Ramos (cell line): ENCODE data around the gene CMIP.
"Not testable (repeated sequence)": the region's sequence is repeated elsewhere in the genome, so short reads cannot be mapped to it uniquely, and the experiment has no call there.

Source experiments
- in situ Hi-C: fragments of 300-500 bp; cut with MboI; formaldehyde crosslinking; loops from one replicate; pipeline ENCODE4 v1.14.3; 2022; ENCODE audit warnings: low sequenced_read_pairs; ENCODE audit not compliant: unreplicated experiment

CMIP gene

GRCh38 chr16:81680444-81681275 lies 236.1 kb downstream of the CMIP start:
- in situ Hi-C loops, result no loop called here

- in situ Hi-C loops, result no loop called here
Observed at GRCh38 chr16:81681311-81681710, 236.7 kb downstream of the CMIP start.

- in situ Hi-C loops, result no loop called here
Observed at GRCh38 chr16:81684242-81684837, 239.7 kb downstream of the CMIP start.

- in situ Hi-C loops, result no loop called here
Observed at GRCh38 chr16:81684901-81685300, 240.3 kb downstream of the CMIP start.

GRCh38 chr16:81686391-81687130 lies 242.0 kb downstream of the CMIP start:
- in situ Hi-C loops, result no loop called here

DNA sequence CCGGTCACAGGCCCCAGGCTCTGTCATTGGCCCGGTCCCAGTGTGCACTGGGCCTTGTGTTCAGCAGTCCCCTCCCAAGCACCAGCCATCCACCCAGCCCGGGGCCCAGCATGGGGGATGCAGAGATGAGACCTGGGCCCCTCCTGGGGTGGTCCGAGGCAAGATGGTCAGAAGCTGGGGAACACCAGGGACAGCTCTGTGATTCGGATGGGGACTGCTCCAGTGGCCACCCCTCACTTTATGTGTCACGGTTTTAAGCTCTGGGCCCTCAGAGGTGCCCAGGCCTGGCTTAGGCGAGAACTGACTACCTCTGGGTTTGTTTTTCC lies 242.5 kb downstream of the CMIP start:
- in situ Hi-C loops, result no loop called here

- in situ Hi-C loops, result no loop called here
Observed at GRCh38 chr16:81688182-81688581, 243.6 kb downstream of the CMIP start.

DNA sequence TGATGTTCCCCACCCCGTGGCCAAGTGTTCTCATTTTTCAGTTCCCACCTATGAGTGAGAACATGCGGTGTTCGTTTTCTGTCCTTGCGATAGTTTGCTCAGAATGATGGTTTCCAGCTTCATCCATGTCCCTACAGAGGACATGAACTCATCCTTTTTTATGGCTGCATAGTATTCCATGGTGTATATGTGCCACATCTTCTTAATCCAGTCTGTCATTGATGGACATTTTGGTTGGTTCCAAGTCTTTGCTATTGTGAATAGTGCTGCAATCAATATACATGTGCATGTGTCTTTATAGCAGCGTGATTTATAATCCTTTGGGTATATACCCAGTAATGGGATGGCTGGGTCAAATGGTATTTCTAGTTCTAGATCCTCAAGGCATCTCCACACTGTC lies 244.2 kb downstream of the CMIP start:
- in situ Hi-C loops, result not testable (repeated sequence)

DNA sequence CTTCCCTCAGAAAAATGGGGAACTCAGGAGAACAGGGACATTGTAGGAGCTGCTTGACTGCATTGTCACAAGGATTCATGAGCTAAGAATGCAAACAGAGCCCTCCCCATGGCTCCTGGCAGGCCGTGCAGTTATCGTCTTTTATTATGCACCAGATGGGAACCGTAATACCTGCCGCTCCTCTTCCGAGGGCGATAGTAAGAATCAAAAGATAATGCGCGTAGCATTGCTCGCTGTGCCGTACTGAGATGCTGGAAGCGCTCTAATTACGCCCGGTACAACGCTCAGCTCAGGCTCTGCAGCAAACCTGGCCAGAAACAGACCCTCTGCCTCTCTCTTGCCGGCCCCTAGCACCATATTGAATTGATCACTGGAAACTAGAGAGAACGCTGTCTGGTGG lies 247.4 kb downstream of the CMIP start:
- in situ Hi-C loops, result no loop called here

DNA sequence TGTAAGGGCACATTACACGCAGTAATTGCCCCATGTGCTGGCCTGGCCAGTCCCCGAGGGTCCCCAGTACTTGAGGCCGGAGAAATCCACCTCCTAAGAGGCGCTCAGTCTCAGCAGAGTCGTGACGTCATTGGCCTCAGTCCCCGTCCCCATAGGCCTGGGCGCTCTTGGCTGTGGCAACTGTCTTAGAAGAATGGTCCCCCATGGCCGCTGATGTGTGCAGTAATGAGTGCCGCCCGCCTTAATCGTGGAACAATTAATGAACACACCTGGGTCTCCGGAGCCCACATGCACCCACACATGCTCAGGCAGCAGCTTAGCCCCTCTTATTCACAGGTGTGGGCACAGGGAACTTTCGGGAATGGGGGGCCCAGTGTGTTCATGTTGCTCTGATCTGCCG lies 248.0 kb downstream of the CMIP start:
- in situ Hi-C loops, result no loop called here

- in situ Hi-C loops, result no loop called here
Observed at GRCh38 chr16:81693041-81693743, 248.6 kb downstream of the CMIP start.

- in situ Hi-C loops, result no loop called here
Observed at GRCh38 chr16:81693744-81694303, 249.2 kb downstream of the CMIP start.

DNA sequence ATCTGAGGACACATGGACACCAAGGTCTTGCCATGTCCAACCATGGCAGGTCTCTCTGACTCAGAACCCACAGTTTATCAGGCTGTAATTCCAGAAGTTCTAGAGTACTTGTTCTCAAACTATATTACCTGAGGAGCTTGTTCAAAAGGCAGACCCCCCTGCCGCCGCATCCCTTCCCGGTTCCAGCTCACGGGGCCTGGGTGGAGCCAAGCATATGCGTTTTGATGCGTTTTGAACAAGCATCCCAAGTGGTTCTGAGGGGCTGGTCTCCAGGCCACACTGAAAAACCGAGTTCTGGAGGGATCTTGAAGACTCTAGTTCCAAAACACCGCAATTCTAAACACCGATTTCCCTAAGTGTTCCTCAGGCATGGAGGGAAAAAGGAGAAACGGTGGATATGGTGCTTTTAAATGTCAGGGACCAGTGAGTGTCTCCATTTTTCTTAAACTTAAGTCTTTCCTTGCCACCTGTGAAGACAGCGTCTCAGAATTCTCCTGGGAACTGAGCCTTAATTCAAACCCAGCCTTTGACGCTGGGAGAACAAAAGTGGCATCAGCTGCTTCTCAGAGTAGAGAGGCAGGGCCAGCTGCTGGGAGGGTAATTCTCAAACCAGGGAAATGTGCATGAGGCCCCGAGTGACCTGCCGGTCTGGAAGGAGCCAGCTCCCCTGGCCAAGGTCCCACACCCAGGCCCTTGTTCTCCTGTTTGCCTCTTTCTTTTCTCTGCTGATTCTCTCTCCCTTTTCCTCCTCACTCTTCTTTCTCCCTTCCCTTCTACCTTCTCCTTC lies 250.1 kb downstream of the CMIP start:
- in situ Hi-C loops, result no loop called here

DNA sequence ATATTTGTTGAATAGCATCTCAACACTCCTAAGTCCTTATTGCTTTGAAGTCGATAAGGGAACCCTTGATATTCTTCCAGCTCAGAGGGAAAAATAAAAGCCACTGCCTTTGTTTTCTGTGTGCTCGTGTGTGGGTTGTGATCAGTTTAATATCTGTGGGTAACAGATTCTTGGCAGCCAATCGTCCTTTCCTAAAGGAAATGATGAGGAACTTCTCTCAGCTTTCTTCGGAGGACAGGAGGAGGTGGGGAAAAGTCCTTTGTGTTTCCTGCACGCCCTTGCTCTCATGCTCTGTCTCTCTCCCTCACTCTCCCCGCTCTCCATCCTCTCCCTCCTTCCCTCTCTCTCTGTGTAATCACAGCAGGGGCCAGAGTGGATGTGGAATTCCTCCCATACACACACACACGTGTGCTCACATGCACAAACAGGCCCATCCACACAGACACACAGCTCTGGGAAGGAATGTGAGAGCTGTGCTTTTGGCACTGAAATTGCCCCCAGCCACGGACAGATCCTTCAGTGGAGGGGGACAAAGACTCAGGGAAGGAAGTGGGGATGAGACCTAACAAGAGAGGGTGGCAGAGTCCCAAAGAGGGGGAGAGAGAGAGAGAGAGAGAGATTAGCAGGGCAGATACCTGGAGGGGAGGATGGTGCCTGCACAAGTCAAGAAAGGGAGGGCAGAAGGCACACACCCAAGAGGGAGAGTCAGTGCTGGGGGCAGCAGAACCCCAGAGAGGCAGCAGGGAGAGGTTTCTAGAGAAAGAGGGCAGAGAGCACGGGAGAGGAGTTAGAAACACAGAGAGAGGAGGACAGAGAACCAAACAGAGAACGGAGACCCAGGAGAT lies 250.9 kb downstream of the CMIP start:
- in situ Hi-C loops, result no loop called here

DNA sequence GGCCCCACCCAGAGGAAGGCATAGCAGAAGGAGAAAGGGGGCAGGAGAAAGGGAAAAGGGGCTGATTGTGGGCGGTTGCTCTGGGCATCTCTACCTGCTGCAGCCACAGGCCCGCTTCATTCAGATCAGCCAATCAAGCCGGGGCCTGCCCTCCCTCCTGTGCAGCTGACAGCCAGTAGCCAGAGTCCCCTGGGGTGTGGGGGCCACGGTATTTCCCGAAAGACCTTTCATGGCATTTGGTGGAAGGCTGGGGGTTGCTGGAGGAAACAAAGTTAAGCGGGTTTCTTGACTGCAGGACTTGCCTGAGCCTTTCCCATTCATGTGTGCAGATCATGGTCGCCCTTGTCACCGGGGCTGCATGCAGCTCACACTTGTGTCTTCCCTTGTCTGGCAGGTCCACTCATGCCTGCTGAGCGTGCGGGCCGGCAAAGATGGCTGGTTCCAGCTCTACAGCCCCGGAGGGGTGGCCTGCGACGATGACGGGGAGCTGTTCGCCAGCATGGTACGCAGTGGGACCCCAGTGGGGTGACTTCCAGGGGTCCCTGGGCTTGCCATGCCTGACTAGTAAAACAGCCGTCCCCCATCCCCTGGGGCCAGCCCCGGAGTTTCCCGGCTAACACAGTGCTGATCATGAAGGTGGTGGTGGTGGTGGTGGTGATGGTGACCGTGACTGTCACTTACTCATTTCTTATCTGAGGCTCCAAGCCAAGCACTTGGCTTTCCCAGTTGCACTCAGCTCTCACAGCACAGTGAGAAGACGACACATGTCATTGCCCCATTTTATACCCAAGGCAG lies 251.8 kb downstream of the CMIP start:
- in situ Hi-C loops, result no loop called here

DNA sequence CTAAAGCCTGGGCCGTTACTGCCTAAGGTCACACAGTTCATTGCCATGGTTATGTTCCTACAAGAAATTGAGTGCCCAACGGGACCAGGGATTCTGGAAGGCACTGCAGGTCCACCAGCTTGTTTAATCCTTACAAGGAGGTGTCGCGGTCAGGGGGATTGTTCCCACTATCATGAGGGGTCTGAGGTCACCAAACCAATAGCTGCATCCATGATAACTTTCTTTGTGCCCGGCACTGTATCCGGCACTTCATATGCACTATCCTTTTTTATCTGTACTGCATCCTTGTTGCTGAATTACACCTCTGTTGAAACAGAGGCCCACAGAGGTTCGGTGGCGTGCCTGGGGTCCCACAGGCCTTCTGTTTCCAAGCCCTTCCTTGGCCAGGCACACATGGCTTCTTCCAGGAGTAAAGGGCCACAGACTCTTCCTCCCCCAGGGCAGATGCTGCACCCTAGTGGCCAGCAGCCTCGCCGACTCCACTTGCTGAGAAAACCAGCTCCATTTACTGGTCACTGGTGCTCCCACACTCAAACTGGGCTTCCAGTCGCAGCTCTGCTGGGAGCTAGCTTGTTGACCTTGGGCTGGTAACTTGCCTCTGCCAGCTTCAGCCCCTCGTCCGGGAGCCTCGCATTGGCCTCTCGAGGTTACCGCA lies 252.5 kb downstream of the CMIP start:
- in situ Hi-C loops, result no loop called here

DNA sequence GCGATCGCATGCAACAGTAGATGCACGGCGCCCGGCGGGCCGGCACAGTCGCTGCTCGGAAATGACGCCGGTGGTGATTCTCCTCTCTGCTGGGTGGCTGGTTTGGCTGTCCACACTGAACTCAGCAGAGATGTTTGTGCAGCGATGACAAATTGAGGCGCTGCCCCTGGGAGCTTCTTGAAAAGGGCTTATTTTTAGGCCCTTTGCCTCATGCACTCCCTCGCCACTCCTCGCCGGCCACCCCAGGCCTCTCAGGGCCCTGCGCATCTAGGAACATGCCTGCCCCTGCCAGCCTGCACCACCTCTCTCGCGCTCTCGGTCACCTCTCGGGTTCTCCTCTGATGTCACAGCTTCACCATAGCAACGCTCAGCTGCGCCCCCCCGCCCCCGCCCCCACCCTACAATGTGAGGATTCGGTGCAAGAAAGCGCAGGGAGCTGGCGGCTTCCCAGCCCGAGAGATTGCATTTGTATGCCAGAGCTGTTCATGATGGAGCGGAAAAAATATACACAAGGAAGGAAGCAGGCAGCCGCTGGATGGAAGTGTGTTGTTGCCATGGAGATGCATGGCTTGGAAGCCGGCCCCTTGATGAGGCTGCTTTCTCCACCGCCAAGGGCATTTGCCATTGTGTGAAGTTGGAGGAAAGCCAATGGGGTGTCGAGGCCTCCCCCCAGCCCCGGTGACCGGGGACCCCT lies 253.2 kb downstream of the CMIP start:
- in situ Hi-C loops, result no loop called here
